GM19455 (cell line): ENCODE measurements around the gene SCN3A.

Experiments used
- ATAC-seq: cut with Tn5 transposase; IDR thresholded peaks from one replicate; pipeline ENCODE4 v1.9.1; 2021; ENCODE audit not compliant: unreplicated experiment

Gene SCN3A

GRCh38 chr2:165058476-165059265, 145.2 kb downstream of the SCN3A start:
- ATAC-seq: no peak

GRCh38 chr2:165057931-165058330, 145.9 kb downstream of the SCN3A start:
- ATAC-seq: no peak

GRCh38 chr2:165057308-165057707, 146.5 kb downstream of the SCN3A start:
- no peak for ATAC-seq

- no peak for ATAC-seq
Observed at GRCh38 chr2:165056564-165056963, 147.3 kb downstream of the SCN3A start.

GRCh38 chr2:165055082-165055851, 148.6 kb downstream of the SCN3A start:
- ATAC-seq: no peak

- no peak for ATAC-seq
Observed at GRCh38 chr2:165054652-165055051, 149.2 kb downstream of the SCN3A start.

- no peak for ATAC-seq
Observed at GRCh38 chr2:165044505-165045303, 159.1 kb downstream of the SCN3A start.
